ENCODE measurements around the gene TIAM2. TPM values are rescaled to one million over a fixed set of nuclear protein-coding genes. Genes with fewer than 3 reads are reported as not detected.

The TIAM2 gene
- total and polyA plus RNA-seq, 9 of the 15 experiments (the other 6 are each of a cell fraction or from before 2014, with no cell fraction given), result 0.73 to 6.5 (median 4.3) TPM

DNA sequence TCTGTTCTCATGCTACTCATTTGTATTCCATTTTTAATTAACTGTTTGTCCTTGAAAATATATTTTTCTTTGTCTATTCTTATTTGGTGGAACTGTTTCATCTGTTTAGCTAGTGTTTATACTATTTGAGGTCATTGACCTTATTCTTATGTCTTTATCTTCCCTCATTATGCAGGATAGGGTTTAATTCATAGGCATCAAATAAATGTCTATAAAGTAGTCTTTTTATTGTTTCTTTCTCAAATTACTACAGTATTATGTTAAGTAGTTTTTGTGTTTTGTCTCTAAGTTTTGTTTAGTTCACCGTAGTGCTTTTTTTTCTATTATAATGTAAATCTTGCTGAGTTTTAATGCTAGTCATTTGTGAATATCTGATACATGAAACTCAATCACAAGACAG lies 19.0 kb downstream of the TIAM2 start:
- Histone ChIP-seq H3K36me3 (ENCODE audit: control insufficient read depth, insufficient read depth, low read length) (no peaks in the 10 kb centered on the region), H3K27ac (ENCODE audit: extremely low read depth, low read depth, low read length) (no peak overlapping the region), H3K79me2 (ENCODE audit: control insufficient read depth, insufficient read depth, low read length) (no peaks in the 10 kb centered on the region), H3K9ac (ENCODE audit: insufficient read depth in 1 of 2, low read depth in 2 of 2, low read length in 2 of 2) (no peak overlapping the region), H3K4me1 (replicated peaks in 1 of 2; ENCODE audit: control insufficient read depth in 2 of 2, insufficient read depth in 2 of 2, low read length in 2 of 2) (no peaks in the 10 kb centered on the region), H3K9me3 (replicated peaks; ENCODE audit: control insufficient read depth, insufficient read depth, low read depth, low read length) (no peaks in the 10 kb centered on the region), H4K20me1 (replicated peaks; ENCODE audit: control insufficient read depth, insufficient read depth, low read length) (no peaks in the 10 kb centered on the region), H3K4me2 (ENCODE audit: insufficient read depth, low read length) (no peak overlapping the region), H3K9me1 (ENCODE audit: control insufficient read depth, insufficient read depth, low read length) (no peaks in the 10 kb centered on the region), H3K4me3 (no peak overlapping the region), H3K27me3 (ENCODE audit: control insufficient read depth in 2 of 2, insufficient read depth in 2 of 2, low read length in 2 of 2) (peaks cover 27 to 38% of the 10 kb centered on the region in 2 experiments), H2AFZ (ENCODE audit: low read depth, low read length) (no peak overlapping the region)
- WGBS (ENCODE audit: insufficient coverage, low coverage, missing lambda C conversion rate), result 3% methylated on average over 1 of the region's 1 CpG
- ChIA-PET CTCF (ENCODE audit: low intra/inter-chr PET ratio) (no interaction called here), POLR2A (no interaction called here)
- no TSS peak for BruUV-seq (replicated peaks)
- in situ Hi-C loops (cut with MboI), result no loop called here
- intact Hi-C loops (cut with micrococcal nuclease), result no loop called here
- DNase-seq (ENCODE audit: extremely low read depth in 1 of 4, low spot score in 3 of 4) (no peak), ATAC-seq (no peak), FAIRE-seq (no peak)
- no peak for TF ChIP-seq ZBTB9 (CRISPR knock-in tag; IDR thresholded peaks at IDR 0.05)
- TF ChIP-seq MIER1 (IDR thresholded peaks at IDR 0.05; ENCODE audit: low read depth), result no peak
- TF ChIP-seq ZNF184 (CRISPR knock-in tag; IDR thresholded peaks at IDR 0.05), result no peak
- no peak for TF ChIP-seq ESRRA (IDR thresholded peaks at IDR 0.05; ENCODE audit: borderline replicate concordance, low read depth)
- no peak for TF ChIP-seq CEBPG (CRISPR knock-in tag; IDR thresholded peaks at IDR 0.05)
- no peak for TF ChIP-seq CEBPG (tag; conservative IDR thresholded peaks at IDR 0.05 in 1 of 2, IDR thresholded peaks at IDR 0.05 in 1 of 2)
- no peak for TF ChIP-seq ZBTB8A (IDR thresholded peaks at IDR 0.05; ENCODE audit: partially characterized antibody)
- TF ChIP-seq ZNF512 (tag; IDR thresholded peaks at IDR 0.05), result no peak
- no peak for TF ChIP-seq GATAD2A (IDR thresholded peaks at IDR 0.05)

All from K562 (cell line).